ENCODE results near the gene SP2.

- no peak for TF ChIP-seq POLR2A (IDR thresholded peaks at IDR 0.05; ENCODE audit: low read depth, low read length)
- TF ChIP-seq TAF1 (IDR thresholded peaks at IDR 0.05; ENCODE audit: borderline replicate concordance, low read depth, low read length): no peak
- no peak for TF ChIP-seq POLR2AphosphoS5 (IDR thresholded peaks at IDR 0.05; ENCODE audit: low read depth, low read length)
Measured at GRCh38 chr17:47884905-47885730, 10.9 kb upstream of the SP2 start.
